ENCODE measurements around the gene DHRS12.

Gene DHRS12

GRCh38 chr13:51777921-51778320, 26.0 kb downstream of the DHRS12 start:
- TF ChIP-seq CTCF (IDR thresholded peaks at IDR 0.05; ENCODE audit: borderline replicate concordance, control extremely low read depth, extremely low read depth, insufficient read depth, missing control alignments) = no peak
- in situ Hi-C loops (cut with MboI; ENCODE audit: low sequenced_read_pairs, unreplicated experiment) = loop anchor here (25.0 kb wide), 1 partner anchor 491 kb away; no protein-coding TSS in a partner anchor
- no peak for DNase-seq (ENCODE audit: low spot score)

- in situ Hi-C loops (cut with MboI; ENCODE audit: low sequenced_read_pairs, unreplicated experiment) = loop anchor here (25.0 kb wide), 1 partner anchor 489 kb away; no protein-coding TSS in a partner anchor
- no peak for DNase-seq (ENCODE audit: low spot score)
- TF ChIP-seq CTCF (IDR thresholded peaks at IDR 0.05; ENCODE audit: borderline replicate concordance, control extremely low read depth, extremely low read depth, insufficient read depth, missing control alignments) = no peak
These were observed 27.8 kb downstream of the DHRS12 start for GRCh38 chr13:51776179-51776578.

GRCh38 chr13:51773515-51773914, 30.4 kb downstream of the DHRS12 start:
- in situ Hi-C loops (cut with MboI; ENCODE audit: low sequenced_read_pairs, unreplicated experiment) = no loop called here
- TF ChIP-seq CTCF (IDR thresholded peaks at IDR 0.05; ENCODE audit: borderline replicate concordance, control extremely low read depth, extremely low read depth, insufficient read depth, missing control alignments) = no peak
- DNase-seq (ENCODE audit: low spot score) = no peak

GRCh38 chr13:51772781-51773180, 31.2 kb downstream of the DHRS12 start:
- in situ Hi-C loops (cut with MboI; ENCODE audit: low sequenced_read_pairs, unreplicated experiment) = no loop called here
- TF ChIP-seq CTCF (IDR thresholded peaks at IDR 0.05; ENCODE audit: borderline replicate concordance, control extremely low read depth, extremely low read depth, insufficient read depth, missing control alignments) = no peak
- no peak for DNase-seq (ENCODE audit: low spot score)

- TF ChIP-seq CTCF (IDR thresholded peaks at IDR 0.05; ENCODE audit: borderline replicate concordance, control extremely low read depth, extremely low read depth, insufficient read depth, missing control alignments) = no peak
- in situ Hi-C loops (cut with MboI; ENCODE audit: low sequenced_read_pairs, unreplicated experiment) = no loop called here
- no peak for DNase-seq (ENCODE audit: low spot score)
These were observed 31.9 kb downstream of the DHRS12 start for GRCh38 chr13:51772105-51772455.

- in situ Hi-C loops (cut with MboI; ENCODE audit: low sequenced_read_pairs, unreplicated experiment) = no loop called here
- TF ChIP-seq CTCF (IDR thresholded peaks at IDR 0.05; ENCODE audit: borderline replicate concordance, control extremely low read depth, extremely low read depth, insufficient read depth, missing control alignments) = no peak
- DNase-seq (ENCODE audit: low spot score) = no peak
These were observed 32.4 kb downstream of the DHRS12 start for GRCh38 chr13:51771418-51772104.

Data from GM13976 (cell line).